ENCODE results near the gene EMID1. TPM values are rescaled to one million over a fixed set of nuclear protein-coding genes. Genes with fewer than 3 reads are reported as not detected.
A peak's percentile ranks its signal among the peaks of the same experiment; 100 is the strongest.

The EMID1 gene
- total RNA-seq, 1 donor from 2014 or later, result 6.7 TPM

- Mint-ChIP-seq H3K27me3 (ENCODE audit: insufficient read depth, low read depth) (no peaks in the 10 kb centered on the region), H3K4me3 (no peak overlapping the region), H3K9me3 (no peaks in the 10 kb centered on the region), H3K4me1 (no peaks in the 10 kb centered on the region), H3K27ac (no peak overlapping the region), H3K36me3 (peaks cover 14% of the 10 kb centered on the region)
- no peak overlapping the region for H3K4me2 ChIP-seq
- H3K27me3 ChIP-seq, result no peaks in the 10 kb centered on the region
- H3K79me2 ChIP-seq (ENCODE audit: low read depth), result no peaks in the 10 kb centered on the region
- TF ChIP-seq EZH2phosphoT487 (IDR thresholded peaks at IDR 0.05) (no peak), EZH2 (IDR thresholded peaks at IDR 0.05) (no peak)
- TF ChIP-seq, protein P1, sequence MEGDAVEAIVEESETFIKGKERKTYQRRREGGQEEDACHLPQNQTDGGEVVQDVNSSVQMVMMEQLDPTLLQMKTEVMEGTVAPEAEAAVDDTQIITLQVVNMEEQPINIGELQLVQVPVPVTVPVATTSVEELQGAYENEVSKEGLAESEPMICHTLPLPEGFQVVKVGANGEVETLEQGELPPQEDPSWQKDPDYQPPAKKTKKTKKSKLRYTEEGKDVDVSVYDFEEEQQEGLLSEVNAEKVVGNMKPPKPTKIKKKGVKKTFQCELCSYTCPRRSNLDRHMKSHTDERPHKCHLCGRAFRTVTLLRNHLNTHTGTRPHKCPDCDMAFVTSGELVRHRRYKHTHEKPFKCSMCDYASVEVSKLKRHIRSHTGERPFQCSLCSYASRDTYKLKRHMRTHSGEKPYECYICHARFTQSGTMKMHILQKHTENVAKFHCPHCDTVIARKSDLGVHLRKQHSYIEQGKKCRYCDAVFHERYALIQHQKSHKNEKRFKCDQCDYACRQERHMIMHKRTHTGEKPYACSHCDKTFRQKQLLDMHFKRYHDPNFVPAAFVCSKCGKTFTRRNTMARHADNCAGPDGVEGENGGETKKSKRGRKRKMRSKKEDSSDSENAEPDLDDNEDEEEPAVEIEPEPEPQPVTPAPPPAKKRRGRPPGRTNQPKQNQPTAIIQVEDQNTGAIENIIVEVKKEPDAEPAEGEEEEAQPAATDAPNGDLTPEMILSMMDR (IDR thresholded peaks at IDR 0.05), result no peak
- H3K27ac ChIP-seq, result no peak overlapping the region
- H2AFZ ChIP-seq (replicated peaks), result no peak overlapping the region
- H3K9ac ChIP-seq, result no peak overlapping the region
- H3F3A ChIP-seq (ENCODE audit: low read depth), result no peaks in the 10 kb centered on the region
- H3K4me1 ChIP-seq, result peaks cover 8% of the 10 kb centered on the region
- no peaks in the 10 kb centered on the region for H3K36me3 ChIP-seq
- no peaks in the 10 kb centered on the region for H4K20me1 ChIP-seq (ENCODE audit: low read depth)
- no peaks in the 10 kb centered on the region for H3K9me3 ChIP-seq (ENCODE audit: low read depth)
- no peak overlapping the region for H3K4me3 ChIP-seq
- no peak for DNase-seq (ENCODE audit: low spot score)
These were observed 45.6 kb downstream of the EMID1 start for GRCh38 chr22:29251265-29251664.

- H3K4me2 ChIP-seq, result no peak overlapping the region
These were observed 46.5 kb downstream of the EMID1 start for GRCh38 chr22:29251981-29252911.

DNA sequence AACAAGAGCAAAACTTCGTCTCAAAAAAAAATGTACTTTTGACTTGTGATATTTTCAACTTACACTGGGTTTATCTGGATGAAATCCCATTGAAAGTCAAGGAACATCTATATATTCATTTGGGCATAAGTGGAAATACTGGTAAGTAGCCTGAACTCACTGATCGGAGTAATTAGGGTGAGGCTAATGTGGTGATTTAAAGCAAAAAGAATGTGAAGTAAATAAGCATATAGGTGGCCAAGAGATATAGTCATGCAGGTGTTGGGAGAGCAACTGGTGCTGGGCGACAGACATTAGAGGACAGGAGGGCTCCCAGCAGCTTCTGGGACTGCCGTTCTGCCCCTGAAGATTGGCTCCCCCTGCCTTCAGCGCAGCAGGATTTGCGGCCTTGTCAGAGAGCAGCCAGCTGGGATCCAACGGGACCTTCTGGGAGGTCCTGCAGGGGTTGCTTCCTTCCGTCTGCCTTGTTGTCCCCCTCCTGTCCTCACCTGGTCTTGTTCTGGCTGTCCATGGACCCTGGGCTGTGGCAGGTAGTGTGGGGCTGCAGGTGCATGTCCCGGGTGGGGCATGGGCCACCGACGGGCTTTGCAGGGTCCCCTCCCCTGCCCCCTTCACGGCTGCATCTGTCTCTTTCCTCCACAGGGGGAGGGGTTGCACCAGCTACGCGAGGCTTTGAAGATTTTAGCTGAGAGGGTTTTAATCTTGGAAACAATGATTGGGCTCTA lies 48.0 kb downstream of the EMID1 start:
- Histone ChIP-seq H3K36me3 (no peaks in the 10 kb centered on the region), H3K9ac (no peak overlapping the region), H3K4me2 (no peak overlapping the region), H3K79me2 (ENCODE audit: low read depth) (no peaks in the 10 kb centered on the region), H3K27ac (no peak overlapping the region), H3F3A (ENCODE audit: low read depth) (no peaks in the 10 kb centered on the region), H4K20me1 (ENCODE audit: low read depth) (no peaks in the 10 kb centered on the region), H3K27me3 (no peaks in the 10 kb centered on the region), H2AFZ (replicated peaks) (no peak overlapping the region), H3K9me3 (ENCODE audit: low read depth) (no peaks in the 10 kb centered on the region), H3K4me3 (no peak overlapping the region), H3K4me1 (peaks cover 8% of the 10 kb centered on the region)
- H3K36me3 Mint-ChIP-seq, result peaks cover 11% of the 10 kb centered on the region
- H3K27ac Mint-ChIP-seq, result no peak overlapping the region
- peak; percentile 19 for DNase-seq (ENCODE audit: low spot score)
- H3K27me3 Mint-ChIP-seq (ENCODE audit: insufficient read depth, low read depth), result no peaks in the 10 kb centered on the region
- no peaks in the 10 kb centered on the region for H3K4me1 Mint-ChIP-seq
- no peaks in the 10 kb centered on the region for H3K9me3 Mint-ChIP-seq
- TF ChIP-seq EZH2phosphoT487 (IDR thresholded peaks at IDR 0.05) (no peak), EZH2 (IDR thresholded peaks at IDR 0.05) (no peak)
- TF ChIP-seq, protein P1 (IDR thresholded peaks at IDR 0.05), result no peak
- H3K4me3 Mint-ChIP-seq, result no peak overlapping the region

More at GRCh38 chr22:29251981-29252911, 46.5 kb downstream of the EMID1 start:
- Histone ChIP-seq H3K36me3 (no peaks in the 10 kb centered on the region), H2AFZ (replicated peaks) (no peak overlapping the region), H3K4me3 (no peak overlapping the region), H3F3A (ENCODE audit: low read depth) (no peaks in the 10 kb centered on the region), H4K20me1 (ENCODE audit: low read depth) (no peaks in the 10 kb centered on the region), H3K27ac (no peak overlapping the region), H3K79me2 (ENCODE audit: low read depth) (no peaks in the 10 kb centered on the region), H3K9ac (no peak overlapping the region), H3K4me1 (peaks cover 8% of the 10 kb centered on the region), H3K27me3 (no peaks in the 10 kb centered on the region), H3K9me3 (ENCODE audit: low read depth) (no peaks in the 10 kb centered on the region)
- Mint-ChIP-seq H3K4me3 (no peak overlapping the region), H3K9me3 (no peaks in the 10 kb centered on the region), H3K36me3 (peaks cover 11% of the 10 kb centered on the region), H3K27ac (no peak overlapping the region), H3K27me3 (ENCODE audit: insufficient read depth, low read depth) (no peaks in the 10 kb centered on the region), H3K4me1 (no peaks in the 10 kb centered on the region)
- no peak for DNase-seq (ENCODE audit: low spot score)
- no peak for TF ChIP-seq EZH2 (IDR thresholded peaks at IDR 0.05)
- TF ChIP-seq EZH2phosphoT487 (IDR thresholded peaks at IDR 0.05), result no peak
- TF ChIP-seq, protein P1 (IDR thresholded peaks at IDR 0.05), result no peak

Data from neural progenitor cell (in vitro differentiated cells).